ENCODE measurements around the gene MAPKAPK2. TPM values are rescaled to one million over a fixed set of nuclear protein-coding genes. Genes with fewer than 3 reads are reported as not detected.

MAPKAPK2 gene
- total RNA-seq, 3 donors from 2014 or later, result 68.4 to 75.2 (median 72.1) TPM

DNA sequence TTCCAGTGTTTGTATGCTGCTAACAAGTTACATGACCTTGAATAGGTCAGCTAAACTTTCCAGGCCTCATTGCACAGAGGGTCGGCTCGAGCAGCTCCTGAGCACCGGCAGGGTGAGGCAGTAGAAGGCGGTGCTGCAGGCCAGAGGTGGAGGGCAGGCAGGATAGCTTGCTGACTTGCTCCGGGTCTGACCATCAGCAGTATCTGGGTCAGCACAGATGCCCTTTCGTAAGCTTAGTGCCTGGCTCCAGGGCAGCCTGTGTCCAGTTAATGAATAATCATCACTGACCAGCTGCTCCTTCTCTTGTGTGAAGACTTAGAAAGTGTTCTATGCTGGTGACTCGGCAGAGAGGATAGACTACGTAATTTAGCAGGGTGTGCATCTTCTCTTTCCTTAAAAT, 6.9 kb downstream of the MAPKAPK2 start:
- Histone ChIP-seq H3K4me1 (ENCODE audit: low read depth) (peaks cover 52% of the 10 kb centered on the region), H3K4me3 (no peak overlapping the region), H3K36me3 (ENCODE audit: low read depth) (no peaks in the 10 kb centered on the region), H3K9me3 (no peaks in the 10 kb centered on the region)
- peak; percentile 14 for ATAC-seq
- intact Hi-C loops (cut with DNase I, micrococcal nuclease), result no loop called here
- no peak for DNase-seq
- TF ChIP-seq, protein P1, sequence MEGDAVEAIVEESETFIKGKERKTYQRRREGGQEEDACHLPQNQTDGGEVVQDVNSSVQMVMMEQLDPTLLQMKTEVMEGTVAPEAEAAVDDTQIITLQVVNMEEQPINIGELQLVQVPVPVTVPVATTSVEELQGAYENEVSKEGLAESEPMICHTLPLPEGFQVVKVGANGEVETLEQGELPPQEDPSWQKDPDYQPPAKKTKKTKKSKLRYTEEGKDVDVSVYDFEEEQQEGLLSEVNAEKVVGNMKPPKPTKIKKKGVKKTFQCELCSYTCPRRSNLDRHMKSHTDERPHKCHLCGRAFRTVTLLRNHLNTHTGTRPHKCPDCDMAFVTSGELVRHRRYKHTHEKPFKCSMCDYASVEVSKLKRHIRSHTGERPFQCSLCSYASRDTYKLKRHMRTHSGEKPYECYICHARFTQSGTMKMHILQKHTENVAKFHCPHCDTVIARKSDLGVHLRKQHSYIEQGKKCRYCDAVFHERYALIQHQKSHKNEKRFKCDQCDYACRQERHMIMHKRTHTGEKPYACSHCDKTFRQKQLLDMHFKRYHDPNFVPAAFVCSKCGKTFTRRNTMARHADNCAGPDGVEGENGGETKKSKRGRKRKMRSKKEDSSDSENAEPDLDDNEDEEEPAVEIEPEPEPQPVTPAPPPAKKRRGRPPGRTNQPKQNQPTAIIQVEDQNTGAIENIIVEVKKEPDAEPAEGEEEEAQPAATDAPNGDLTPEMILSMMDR (IDR thresholded peaks at IDR 0.05), result no peak

DNA sequence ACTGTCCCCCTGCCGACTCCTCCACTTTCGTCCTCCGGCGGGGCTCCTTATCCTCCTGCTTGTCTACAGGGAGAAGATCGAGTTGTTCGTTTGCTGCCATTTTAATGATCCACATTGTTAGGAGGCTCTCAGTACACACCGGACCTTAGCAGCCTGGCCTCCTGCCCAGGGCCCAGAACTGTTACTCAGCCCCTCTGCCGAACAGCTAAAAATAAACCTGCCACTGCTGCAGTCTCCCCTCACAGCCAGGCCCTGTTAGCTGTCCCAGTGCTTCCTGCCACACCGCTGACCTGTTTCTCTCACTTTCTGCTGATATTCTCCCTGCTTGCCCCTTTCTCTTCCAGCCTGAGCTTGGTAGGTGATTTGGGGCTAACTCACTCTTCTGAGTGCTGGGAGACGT, 8.3 kb downstream of the MAPKAPK2 start:
- H3K9me3 ChIP-seq, result no peaks in the 10 kb centered on the region
- no peaks in the 10 kb centered on the region for H3K36me3 ChIP-seq (ENCODE audit: low read depth)
- DNase-seq, result peak in 1 of 3 donors; percentile 51
- TF ChIP-seq, protein P1 (IDR thresholded peaks at IDR 0.05), result no peak
- H3K4me1 ChIP-seq (ENCODE audit: low read depth), result peaks cover 38% of the 10 kb centered on the region
- H3K4me3 ChIP-seq, result no peak overlapping the region
- intact Hi-C loops (cut with DNase I, micrococcal nuclease), result no loop called here
- peak; percentile 28 for ATAC-seq

DNA sequence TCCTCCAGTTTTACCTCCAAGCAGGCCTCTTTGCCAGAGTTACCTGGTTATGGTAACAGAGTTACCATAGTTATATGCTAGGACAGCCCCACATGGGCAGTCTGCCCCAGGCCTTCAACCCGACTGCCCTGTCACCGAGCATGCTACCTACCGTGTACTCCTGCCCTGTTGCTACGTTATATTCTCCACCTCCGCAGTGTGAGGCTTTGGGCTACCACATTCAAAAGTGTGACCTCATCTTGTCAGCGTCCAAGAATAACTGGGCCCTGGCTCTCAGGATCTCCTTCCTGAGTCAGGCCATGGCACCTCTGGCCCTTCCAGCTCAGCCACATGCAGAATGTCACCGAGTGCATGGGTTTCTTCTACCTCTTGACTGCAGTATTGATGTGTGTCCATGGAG, 8.9 kb downstream of the MAPKAPK2 start:
- intact Hi-C loops (cut with DNase I, micrococcal nuclease), result no loop called here
- Histone ChIP-seq H3K4me3 (no peak overlapping the region), H3K9me3 (no peaks in the 10 kb centered on the region), H3K36me3 (ENCODE audit: low read depth) (no peaks in the 10 kb centered on the region), H3K4me1 (ENCODE audit: low read depth) (peaks cover 32% of the 10 kb centered on the region)
- DNase-seq, result no peak
- ATAC-seq, result peak; percentile 4
- TF ChIP-seq, protein P1 (IDR thresholded peaks at IDR 0.05), result no peak

DNA sequence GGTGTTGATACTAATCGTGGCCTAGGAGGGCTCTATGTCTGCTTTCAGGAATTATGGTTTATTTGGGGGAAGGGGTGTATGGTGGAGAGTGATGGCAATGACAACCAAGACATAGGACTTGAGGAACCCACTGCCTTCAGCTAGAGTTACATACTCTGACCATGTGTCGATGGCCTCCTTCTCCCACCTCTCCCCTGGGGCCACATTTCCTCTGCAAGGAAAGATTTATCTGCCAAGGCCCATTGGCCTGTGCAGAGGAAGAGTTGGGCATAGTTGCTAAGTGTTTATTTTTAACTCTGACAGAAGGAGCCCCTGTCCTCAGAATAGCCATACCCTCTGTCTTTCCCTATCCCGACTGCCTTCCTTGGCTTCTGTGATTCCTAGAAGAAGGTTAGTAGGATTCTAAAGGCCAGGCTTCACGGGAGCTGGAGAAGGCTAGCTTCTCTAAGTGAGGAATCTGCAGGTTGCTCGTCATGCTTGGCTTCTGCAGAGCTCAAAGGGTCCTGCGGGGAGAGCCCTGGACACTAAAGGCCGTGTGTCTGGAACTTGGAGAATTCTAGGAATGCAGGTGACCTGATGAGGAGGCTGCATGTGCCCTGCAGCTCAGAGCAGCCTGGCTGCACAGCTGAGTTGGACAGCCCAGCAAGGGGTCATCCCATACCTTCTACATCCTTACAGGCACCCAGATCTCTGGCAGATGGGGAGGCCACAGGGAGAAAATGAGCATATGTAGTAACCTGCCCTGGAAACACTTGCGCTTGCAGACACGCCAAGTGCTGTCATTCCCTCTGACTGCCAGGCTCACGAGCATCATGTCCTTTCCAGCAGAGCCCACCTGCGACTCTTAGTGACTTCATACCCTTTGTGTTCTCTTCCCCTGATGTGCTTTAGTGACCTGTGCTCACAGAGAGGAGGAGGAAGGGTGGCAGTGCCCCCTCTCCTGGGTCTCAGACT, 9.7 kb downstream of the MAPKAPK2 start:
- ATAC-seq, result no peak
- TF ChIP-seq, protein P1 (IDR thresholded peaks at IDR 0.05), result no peak
- intact Hi-C loops (cut with DNase I, micrococcal nuclease), result no loop called here

DNA sequence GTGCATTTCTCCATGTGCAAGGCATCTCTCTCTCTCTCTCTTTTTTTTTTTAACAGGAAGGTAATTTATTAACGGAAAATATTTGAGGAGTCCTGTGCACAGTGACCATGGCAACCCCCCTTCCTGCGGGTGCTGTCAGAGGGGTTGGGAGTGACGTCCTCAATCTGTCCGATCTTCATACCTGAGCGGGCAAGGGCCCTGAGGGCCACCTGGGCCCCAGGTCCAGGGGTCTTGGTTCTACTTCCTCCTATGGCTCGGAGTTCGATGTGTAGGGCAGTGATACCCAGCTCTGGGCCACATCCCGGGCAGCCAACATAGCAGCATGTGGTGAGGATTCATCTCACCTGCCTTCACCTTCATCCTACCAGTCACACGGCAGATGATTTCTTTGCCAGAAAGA, 11.0 kb downstream of the MAPKAPK2 start:
- no peak overlapping the region for H3K4me3 ChIP-seq
- H3K4me1 ChIP-seq (ENCODE audit: low read depth), result peaks cover 30% of the 10 kb centered on the region
- no peak for ATAC-seq
- H3K36me3 ChIP-seq (ENCODE audit: low read depth), result no peaks in the 10 kb centered on the region
- H3K9me3 ChIP-seq, result no peaks in the 10 kb centered on the region
- DNase-seq, result no peak
- TF ChIP-seq, protein P1 (IDR thresholded peaks at IDR 0.05), result no peak
- intact Hi-C loops (cut with DNase I, micrococcal nuclease), result no loop called here

More for the DNA sequence above, 9.7 kb downstream of the MAPKAPK2 start:
- H3K4me3 ChIP-seq, result no peak overlapping the region
- H3K9me3 ChIP-seq, result no peaks in the 10 kb centered on the region
- DNase-seq, result no peak
- no peaks in the 10 kb centered on the region for H3K36me3 ChIP-seq (ENCODE audit: low read depth)
- peaks cover 35% of the 10 kb centered on the region for H3K4me1 ChIP-seq (ENCODE audit: low read depth)
